Spleen (tissue), 7 donors: Measurements from ENCODE around the gene LGALS12.
"Not testable (repeated sequence)": the region's sequence is repeated elsewhere in the genome, so short reads cannot be mapped to it uniquely, and the experiment has no call there.

Experiments used
- CTCF ChIP-seq, 11 experiments: fragments of 200-600 bp in 7 of 11; fragments of 450-650 bp in 4 of 11; sonication (generic) in 4 of 11; IDR thresholded peaks in 8 of 11; conservative IDR thresholded peaks in 3 of 11; 1 replicate in 7 of 11; 2 replicates in 4 of 11; pipeline versions ENCODE4 v1.4.0 to v1.8.0; 2016 to 2021; ENCODE audit warnings: antibody characterized with exemption in 11 of 11, inconsistent platforms in 4 of 11, mild to moderate bottlenecking in 1 of 11
- POLR2A ChIP-seq, 3 donors: fragments of 450-650 bp; IDR thresholded peaks; one replicate each; pipeline ENCODE4 v1.5.1; 2017; ENCODE audit warnings: antibody characterized with exemption in 3 of 3, mild to moderate bottlenecking in 1 of 3
- POLR2AphosphoS5 ChIP-seq, 3 donors: sonication (generic); formaldehyde crosslinking; IDR thresholded peaks; one replicate each; pipeline ENCODE4 v1.5.1; 2017; ENCODE audit warnings: antibody characterized with exemption in 3 of 3
- donor health status: DM: no; HTN: no; CAD: no; lungs with moderate emphysema.
- donor health status: DM: no; HTN: no; CAD: no.
- donor health status: DM: no; HTN: no; CAD: no.

GRCh38 chr11:63542506-63542905, 36.6 kb downstream of the LGALS12 start:
- not testable (repeated sequence) for TF ChIP-seq CTCF (IDR thresholded peaks at IDR 0.05 in 8 of 11, conservative IDR thresholded peaks at IDR 0.05 in 3 of 11); POLR2A (IDR thresholded peaks at IDR 0.05); POLR2AphosphoS5 (IDR thresholded peaks at IDR 0.05)
